A549 (cell line): ENCODE measurements around the gene OPRD1.

Experiments
- CTCF ChIP-seq: fragments of >200 bp; sonication (Bioruptor Twin); formaldehyde crosslinking; IDR thresholded peaks from 3 replicates; pipeline ENCODE4 v1.5.1; 2016
- EP300 ChIP-seq, 2 experiments: fragments of >200 bp; sonication (Bioruptor Twin); formaldehyde crosslinking; IDR thresholded peaks; 2 replicates in 1 of 2; 3 replicates in 1 of 2; pipeline ENCODE4 v1.6.1; 2016 to 2017
- ESRRA ChIP-seq: fragments of 150-350 bp; IDR thresholded peaks from 2 replicates; pipeline ENCODE4 v1.6.1; 2014; ENCODE audit warnings: mild to moderate bottlenecking, low read length, borderline replicate concordance
- KDM1A ChIP-seq: fragments of 200-600 bp; sonication (generic); IDR thresholded peaks from 2 replicates; pipeline ENCODE4 v1.6.1; 2016; ENCODE audit warnings: low read depth, mild to moderate bottlenecking
- MAZ ChIP-seq: fragments of 150-350 bp; IDR thresholded peaks from 2 replicates; pipeline ENCODE4 v1.6.1; 2014; ENCODE audit warnings: antibody characterized with exemption, low read depth, low read length, borderline replicate concordance
- POLR2A ChIP-seq: IDR thresholded peaks from 2 replicates; pipeline ENCODE4 v1.6.1; 2012; ENCODE audit warnings: mild to moderate bottlenecking, low read length
- RAD21 ChIP-seq, 2 experiments: fragments of >200 bp in 1 of 2; sonication (Bioruptor Twin) in 1 of 2; formaldehyde crosslinking in 1 of 2; IDR thresholded peaks in 1 of 2; conservative IDR thresholded peaks in 1 of 2; 2 replicates in 1 of 2; 3 replicates in 1 of 2; pipeline ENCODE4 v1.6.1; 2012 to 2018; ENCODE audit warnings: inconsistent platforms in 1 of 2
- RFX5 ChIP-seq: fragments of 450-650 bp; IDR thresholded peaks from 2 replicates; pipeline ENCODE4 v1.7.1; 2014; ENCODE audit warnings: antibody characterized with exemption, mild to moderate bottlenecking, moderate library complexity
- TF ChIP-seq, protein P1 (sequence below): IDR thresholded peaks from 2 replicates; pipeline ENCODE4 v1.6.1; 2012

- no peak for TF ChIP-seq POLR2A
- TF ChIP-seq RFX5: no peak
- no peak for TF ChIP-seq CTCF
- no peak for TF ChIP-seq KDM1A
- TF ChIP-seq EP300 (IDR thresholded peaks at IDR 0.05): no peak
- TF ChIP-seq MAZ: no peak
- no peak for TF ChIP-seq ESRRA
- no peak for TF ChIP-seq RAD21 (conservative IDR thresholded peaks at IDR 0.05 in 1 of 2, IDR thresholded peaks at IDR 0.05 in 1 of 2)
- TF ChIP-seq, protein P1, sequence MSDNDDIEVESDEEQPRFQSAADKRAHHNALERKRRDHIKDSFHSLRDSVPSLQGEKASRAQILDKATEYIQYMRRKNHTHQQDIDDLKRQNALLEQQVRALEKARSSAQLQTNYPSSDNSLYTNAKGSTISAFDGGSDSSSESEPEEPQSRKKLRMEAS: no peak
Measured at GRCh38 chr1:28801461-28801860, 10.5 kb upstream of the OPRD1 start.
